ENCODE results near the gene RTN4RL1.
A peak's percentile ranks its signal among the peaks of the same experiment; 100 is the strongest.

RTN4RL1 gene

DNA sequence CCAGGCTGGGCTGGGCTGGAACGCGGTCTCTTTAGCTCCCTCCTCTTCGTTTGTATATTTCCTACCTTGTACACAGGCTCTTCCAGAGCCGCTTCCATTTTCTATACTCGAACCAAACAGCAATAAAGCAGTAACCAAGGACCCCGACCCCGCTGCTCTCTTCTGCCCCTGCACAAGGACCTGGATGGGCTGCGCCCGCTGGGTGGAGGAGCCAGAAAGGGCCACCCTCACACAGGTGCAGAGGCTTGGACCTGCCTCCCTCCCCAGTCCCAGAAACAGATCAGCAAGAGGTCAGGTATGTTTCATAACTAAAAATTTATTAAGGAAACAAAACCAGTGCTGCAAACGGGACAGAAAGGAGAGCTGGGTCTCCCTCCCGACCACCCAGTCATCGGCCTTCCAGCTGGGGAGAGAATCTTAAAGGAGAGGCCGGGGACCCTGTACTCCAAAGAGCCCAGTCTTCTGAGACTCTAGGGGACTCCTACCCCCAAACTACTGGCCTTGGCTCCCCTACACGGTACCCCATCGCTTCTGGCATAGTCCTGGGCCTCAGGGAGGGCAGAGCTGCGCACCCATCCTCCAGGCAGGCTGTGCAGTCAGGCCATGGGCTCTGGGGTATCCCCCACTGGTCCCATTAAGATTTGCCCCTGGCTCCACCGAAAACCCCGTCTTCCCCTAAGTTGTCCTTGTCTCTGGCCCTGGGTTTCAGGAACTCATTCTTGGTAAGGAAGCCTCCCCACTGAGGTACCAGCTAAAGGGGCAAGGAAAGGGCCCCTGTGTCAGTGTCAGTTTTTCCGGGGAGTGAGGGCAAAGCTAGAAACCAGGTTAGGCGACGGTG is 34.6 kb upstream of the RTN4RL1 start:
- DNase-seq: no peak

GRCh38 chr17:2058586-2059546 is 33.7 kb upstream of the RTN4RL1 start:
- DNase-seq: peak; percentile 68

DNA sequence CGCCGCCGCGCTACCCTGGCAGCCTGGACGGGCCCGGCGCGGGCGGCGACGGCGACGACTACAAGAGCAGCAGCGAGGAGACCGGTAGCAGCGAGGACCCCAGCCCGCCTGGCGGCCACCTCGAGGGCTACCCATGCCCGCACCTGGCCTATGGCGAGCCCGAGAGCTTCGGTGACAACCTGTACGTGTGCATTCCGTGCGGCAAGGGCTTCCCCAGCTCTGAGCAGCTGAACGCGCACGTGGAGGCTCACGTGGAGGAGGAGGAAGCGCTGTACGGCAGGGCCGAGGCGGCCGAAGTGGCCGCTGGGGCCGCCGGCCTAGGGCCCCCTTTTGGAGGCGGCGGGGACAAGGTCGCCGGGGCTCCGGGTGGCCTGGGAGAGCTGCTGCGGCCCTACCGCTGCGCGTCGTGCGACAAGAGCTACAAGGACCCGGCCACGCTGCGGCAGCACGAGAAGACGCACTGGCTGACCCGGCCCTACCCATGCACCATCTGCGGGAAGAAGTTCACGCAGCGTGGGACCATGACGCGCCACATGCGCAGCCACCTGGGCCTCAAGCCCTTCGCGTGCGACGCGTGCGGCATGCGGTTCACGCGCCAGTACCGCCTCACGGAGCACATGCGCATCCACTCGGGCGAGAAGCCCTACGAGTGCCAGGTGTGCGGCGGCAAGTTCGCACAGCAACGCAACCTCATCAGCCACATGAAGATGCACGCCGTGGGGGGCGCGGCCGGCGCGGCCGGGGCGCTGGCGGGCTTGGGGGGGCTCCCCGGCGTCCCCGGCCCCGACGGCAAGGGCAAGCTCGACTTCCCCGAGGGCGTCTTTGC is 32.8 kb upstream of the RTN4RL1 start:
- no peak for DNase-seq

GRCh38 chr17:2057175-2057759 is 32.1 kb upstream of the RTN4RL1 start:
- DNase-seq: no peak

- DNase-seq: peak; percentile 59
Observed at GRCh38 chr17:2056206-2057174, 31.4 kb upstream of the RTN4RL1 start.

GRCh38 chr17:2055292-2056205 is 30.4 kb upstream of the RTN4RL1 start:
- peak; percentile 52 for DNase-seq

DNA sequence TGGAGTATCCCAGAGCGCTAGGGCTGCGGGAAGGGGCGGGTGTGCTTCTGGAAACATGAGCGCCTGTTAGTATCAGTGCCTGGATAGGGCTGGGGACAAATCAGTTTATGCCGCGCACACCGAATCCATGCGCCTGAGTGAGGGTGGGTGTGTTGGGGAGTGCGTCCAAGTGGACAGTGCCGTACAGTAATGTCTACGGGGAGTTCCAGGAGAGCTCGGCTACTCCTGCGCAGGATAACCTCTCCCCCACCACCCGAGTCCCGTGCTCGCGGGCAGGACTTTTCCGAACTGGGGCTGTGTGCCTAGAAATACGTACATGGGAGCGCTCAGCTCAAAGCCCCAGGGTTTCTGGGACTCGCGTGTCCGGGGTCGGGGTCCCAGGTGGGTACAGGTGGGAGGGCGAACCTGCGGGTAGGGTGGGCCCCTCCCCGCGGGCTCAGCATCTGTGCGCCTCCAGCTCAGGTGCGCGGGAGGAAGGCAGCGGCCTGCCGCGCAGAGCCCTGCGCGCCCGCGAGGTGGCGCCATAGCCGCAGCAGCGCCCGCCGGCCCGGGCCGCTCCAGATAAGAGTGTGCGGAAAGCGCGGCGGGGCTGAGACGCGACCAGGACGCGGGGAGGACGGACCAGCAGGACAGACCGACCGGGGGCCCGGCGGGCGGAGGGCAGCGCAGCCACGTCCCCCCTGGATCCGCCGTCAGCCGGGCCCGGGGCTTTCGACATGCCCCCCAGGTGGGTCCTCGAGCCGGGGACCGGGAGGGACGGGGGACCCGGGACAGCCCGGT is 29.6 kb upstream of the RTN4RL1 start, which contains the start of gene HIC1:
HIC1 (plus strand) TSS at position 592 of the 780 bp plus-strand sequence. CDS start 1,588 bp downstream, outside the sequence.
- DNase-seq: peak; percentile 83

GRCh38 chr17:2054262-2054511 is 29.1 kb upstream of the RTN4RL1 start:
- DNase-seq: no peak

GRCh38 chr17:2053380-2054261 is 28.5 kb upstream of the RTN4RL1 start:
- DNase-seq: peak; percentile 89

DNA sequence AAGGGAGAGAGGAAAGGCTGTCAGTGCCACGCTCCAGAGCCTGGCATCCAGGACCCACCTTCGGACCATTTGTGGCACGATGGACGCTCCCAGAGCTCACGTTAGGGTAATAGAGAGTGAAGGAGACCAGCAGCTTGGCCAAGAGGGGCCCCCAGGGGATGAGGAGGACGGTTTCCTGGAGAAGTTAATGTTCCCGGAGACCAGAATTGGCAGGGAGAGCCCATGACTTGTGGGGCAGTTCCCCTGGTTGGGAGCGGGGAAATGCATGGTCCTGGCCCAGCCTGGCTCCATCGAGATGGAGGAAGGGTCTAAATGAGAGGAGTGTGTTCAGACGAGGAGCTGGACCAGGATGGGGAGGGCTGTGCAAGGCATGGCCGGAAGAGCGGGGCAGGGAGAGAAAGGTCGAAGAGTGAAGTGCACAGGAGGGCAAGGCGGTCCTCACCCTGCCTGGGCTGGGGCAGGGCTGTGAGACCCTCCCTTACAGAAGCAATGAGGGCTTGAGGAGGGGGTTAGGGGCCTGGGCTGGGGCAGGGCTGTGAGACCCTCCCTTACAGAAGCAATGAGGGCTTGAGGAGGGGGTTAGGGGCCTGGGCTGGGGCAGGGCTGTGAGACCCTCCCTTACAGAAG is 26.9 kb upstream of the RTN4RL1 start:
- DNase-seq: no peak

DNA sequence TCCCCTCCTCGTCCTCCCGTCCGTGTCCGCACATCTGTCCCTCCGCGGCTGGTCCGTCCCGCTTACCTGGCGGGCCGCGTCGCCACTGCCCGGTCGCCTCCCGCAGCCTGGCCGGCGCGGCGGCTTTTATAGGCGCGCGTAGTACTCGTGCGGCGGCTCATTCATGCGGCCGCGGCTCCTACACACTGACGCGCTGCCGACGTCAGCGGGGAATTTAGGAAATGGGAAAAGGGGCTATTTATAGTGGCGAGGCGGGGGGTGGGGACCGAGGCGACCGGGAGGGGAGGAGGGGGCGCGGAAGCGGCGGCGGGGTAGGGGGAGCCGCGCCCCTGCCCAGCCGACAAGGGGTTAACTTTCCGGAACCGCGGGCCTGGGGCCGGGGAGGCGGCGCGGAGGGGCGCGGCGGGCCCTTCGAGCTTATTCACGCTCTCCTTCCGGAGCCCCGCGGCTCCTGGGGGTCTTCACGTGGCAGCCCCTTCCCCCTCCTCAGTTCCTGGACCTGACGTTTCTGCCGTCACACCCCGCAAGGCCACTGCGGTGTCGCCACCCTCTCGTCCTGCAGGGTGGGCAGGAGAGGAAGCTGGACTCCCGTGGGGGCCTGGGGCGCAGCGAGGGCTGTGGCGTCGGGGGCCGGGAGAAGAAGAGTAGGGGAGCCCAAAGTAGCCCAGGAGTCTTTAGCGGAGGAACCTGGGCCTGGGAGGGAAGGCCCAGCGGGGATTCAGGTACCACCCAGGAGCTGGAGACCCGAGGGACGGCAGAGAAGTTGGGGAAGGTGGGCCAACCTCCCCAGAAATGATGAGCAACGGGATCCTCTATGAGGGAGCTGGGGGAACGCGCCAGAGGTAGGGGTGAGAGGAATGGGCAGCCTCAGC is 26.2 kb upstream of the RTN4RL1 start:
- DNase-seq: no peak

DNA sequence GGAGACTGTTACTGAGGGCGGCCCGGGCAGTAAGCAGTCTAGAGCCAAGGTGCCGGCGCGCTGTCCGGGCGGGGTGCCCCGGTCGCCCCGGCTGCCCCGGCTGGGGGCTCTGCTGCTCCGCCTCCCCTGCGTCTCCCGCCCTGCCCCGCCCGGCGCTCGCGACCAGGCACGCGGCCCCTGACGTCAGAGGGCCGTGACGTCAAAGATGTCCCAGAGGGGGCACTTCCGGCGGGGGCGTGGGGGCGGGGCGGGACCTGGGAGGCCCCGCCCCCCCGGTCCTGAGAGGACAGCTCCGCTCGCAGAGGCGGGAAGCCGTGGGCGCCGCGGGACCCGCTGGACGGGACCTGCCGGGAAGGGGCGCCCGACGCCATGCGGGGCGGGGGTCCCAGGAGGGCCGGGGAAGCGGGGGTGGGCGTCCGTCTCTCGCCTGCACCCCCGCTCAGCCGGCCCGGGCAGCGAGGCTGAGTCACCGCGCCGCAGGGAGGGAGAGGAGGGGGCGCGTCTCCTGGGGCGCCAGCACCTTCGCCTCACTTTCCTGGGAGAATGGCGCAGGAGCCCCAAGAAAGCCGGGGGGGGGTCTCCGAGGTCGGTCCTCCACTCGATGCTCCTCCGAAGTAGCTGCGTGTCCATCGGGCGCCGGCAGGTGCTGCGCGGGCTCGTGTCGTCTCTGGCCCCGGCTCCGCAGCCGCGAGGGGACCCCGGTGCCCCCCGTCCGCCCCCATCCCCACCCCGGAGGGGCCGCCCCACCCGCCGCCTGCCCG is 25.3 kb upstream of the RTN4RL1 start:
- peak; percentile 85 for DNase-seq

- DNase-seq: peak; percentile 94
Observed at GRCh38 chr17:2049333-2050299, 24.5 kb upstream of the RTN4RL1 start.

DNA sequence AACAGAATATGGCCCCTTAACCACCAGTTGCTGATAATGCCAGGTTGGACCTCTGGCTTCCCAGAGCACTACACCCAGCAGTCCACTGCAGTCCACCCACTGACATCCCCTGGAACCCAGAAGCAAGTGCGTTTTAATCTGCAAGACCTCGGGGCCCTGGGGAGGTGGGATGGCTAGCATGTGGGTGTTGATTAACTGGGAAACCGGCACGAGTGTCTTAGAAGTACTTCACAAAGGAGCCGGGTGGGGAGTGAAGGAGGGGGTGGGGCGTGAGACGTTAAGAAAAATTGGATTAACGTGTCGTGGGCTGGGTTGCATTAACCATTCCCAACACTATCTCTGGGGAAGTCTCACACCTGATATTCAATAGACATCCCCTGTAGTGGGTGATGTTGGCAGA is 23.7 kb upstream of the RTN4RL1 start:
- DNase-seq: no peak

DNA sequence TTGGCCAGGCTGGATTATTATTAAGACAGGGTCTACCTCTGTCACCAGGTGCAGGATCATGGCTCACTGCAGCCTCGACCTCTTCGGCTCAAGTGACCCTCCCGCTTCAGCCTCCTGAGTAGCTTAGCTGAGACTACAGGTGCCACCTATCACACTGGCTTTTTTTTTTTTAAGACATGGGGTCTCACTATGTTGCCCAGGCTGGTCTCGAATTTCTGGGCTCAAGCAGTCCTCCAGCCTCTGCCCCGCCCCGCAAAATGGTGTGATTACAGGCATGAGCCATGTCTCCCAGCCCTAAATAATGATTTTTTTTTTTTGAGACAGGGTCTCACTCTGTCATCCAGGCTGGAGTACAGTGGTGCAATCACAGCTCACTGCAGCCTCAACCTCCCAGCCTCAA is 22.5 kb upstream of the RTN4RL1 start:
- no peak for DNase-seq
